Measurements from ENCODE around the gene ANKRD34C.

The ANKRD34C gene

DNA sequence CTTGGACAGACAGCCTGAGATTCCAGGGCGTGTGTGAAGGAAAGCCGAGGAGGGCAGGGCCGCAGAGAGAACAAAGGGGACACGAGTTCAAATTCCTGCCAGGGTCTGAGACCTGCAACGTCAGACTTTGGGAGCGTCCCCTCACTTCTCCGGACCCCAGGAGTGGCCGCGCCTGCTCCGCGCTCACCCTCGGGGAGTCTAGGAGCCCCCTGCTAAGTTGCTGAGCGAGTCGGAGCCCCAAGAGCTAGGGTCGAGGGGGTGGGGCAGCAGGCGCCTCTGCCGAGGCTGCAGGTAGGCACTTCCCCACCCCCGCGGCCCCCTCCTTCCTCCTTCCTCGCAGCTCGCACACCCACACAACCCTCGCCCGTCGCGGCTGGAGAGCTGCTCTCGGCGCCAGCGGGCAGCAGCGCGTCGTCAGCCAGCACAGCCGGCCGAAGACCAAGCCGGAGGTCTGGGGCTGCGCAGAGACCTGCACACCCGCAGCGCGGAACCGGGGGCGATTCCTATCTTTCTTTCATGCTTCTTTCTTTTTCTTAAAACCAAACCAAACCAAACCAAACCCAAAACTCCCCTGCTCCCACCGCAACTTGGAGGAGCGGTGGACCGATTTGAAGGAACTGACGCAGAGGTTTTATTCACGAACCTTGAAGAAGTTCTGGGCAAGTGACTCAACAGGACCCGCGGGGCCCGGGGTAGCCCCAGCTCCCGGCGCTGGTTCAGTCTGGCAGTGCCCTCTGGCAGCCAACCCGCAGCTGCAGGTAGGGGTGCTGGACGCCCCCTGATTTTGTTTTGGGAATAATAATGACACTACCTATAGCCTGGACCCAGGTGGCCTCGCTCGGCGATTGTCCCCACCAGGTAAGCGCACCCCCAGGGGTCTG lies at the start of gene ANKRD34C:
Gene ANKRD34C (plus strand): TSS at position 352 of the 881 bp plus-strand sequence. CDS start 10,563 bp downstream, outside the sequence.
- no peak for DNase-seq (ENCODE audit: insufficient read length, low spot score)
- FAIRE-seq = no peak

- no peak for DNase-seq (ENCODE audit: insufficient read length, low spot score)
- FAIRE-seq = no peak
Measured at GRCh38 chr15:79233236-79233635, 49.3 kb upstream of the ANKRD34C start.

DNA sequence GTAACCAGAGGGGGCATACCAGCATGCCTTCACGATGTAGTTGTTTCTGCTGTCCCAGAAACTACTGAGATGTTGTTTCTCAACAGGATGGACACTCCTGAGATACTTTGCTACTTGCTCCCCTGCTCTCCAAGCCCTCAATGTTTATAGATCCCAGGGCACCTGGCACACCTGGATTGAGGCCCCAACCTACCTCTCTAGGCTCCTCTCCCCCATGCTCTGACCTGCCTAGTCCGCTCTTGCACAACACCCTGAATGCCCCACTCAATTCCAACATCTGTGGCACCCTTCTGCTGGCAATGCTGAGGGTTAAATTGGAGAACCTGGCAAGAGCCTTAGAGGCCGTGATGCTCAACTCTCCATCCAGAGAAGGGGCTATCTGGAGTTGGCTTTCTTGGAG lies 42.5 kb upstream of the ANKRD34C start:
- DNase-seq (ENCODE audit: insufficient read length, low spot score) = no peak
- FAIRE-seq = no peak

GRCh38 chr15:79243723-79244122 lies 38.8 kb upstream of the ANKRD34C start:
- DNase-seq (ENCODE audit: insufficient read length, low spot score) (no peak), FAIRE-seq (no peak)

GRCh38 chr15:79244876-79245275 lies 37.6 kb upstream of the ANKRD34C start:
- no peak for FAIRE-seq
- no peak for DNase-seq (ENCODE audit: insufficient read length, low spot score)

GRCh38 chr15:79248183-79248582 lies 34.3 kb upstream of the ANKRD34C start:
- DNase-seq (ENCODE audit: insufficient read length, low spot score) (no peak), FAIRE-seq (no peak)

DNA sequence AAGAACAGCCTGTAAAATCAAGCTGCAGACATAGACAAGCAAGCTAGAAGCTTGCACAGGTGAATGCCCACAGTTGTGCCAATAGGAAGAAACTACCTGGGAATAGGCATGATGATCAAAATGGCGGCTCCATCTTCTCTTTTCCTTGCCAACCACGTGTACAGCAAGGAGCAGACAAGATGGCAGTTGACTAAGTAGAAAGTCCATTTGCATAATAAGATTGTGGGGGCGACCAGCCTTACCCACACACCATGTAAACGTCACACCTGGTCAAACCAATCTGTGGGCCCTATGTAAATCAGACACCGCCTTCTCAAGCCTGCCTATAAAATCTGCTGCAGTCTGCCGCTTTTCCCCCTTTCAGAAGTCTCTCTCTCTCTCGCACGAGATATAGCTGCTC lies 25.1 kb upstream of the ANKRD34C start:
- no peak for FAIRE-seq
- no peak for DNase-seq (ENCODE audit: insufficient read length, low spot score)

DNA sequence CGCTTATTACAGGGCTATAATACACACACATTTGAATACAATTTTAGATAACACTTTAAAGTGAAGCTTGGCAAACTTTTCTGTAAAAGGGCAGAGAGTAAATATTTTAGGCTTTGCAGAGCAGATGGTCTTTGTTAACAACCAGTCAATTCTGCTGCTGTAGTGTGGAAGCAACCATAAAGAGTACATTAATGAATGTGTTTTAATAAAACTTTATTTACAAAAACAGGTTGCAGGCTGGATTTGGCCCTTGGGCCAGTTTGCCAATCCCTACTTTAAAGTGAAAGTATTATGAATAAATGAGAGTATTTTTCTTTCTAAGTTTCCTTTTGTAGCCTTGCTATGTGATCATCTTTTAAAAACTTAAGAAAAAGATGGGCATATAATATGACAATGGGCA lies 20.7 kb upstream of the ANKRD34C start:
- DNase-seq (ENCODE audit: insufficient read length, low spot score) (no peak), FAIRE-seq (no peak)

DNA sequence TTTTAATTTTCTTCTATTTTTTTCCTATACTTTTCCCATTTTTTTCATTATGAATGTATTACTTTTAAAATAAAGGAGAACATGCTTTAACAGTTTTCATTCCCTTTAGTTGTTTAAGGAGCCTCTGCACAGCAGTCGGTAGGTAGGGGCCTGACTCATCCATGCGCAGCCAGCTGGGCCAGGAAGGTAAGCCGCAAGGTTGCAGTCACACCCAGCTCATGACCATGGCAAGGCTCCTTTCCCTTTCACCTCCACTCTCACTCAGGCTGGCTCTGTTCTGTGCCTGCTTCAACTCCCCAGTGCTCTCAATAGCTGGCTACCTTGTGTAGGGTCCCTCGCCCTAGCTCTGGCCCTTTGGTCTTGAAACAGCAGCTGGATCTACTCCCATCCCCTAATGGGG lies 17.4 kb upstream of the ANKRD34C start:
- FAIRE-seq (no peak), DNase-seq (ENCODE audit: insufficient read length, low spot score) (no peak)

- DNase-seq (ENCODE audit: insufficient read length, low spot score) (no peak), FAIRE-seq (no peak)
Measured at GRCh38 chr15:79265987-79266579, 16.4 kb upstream of the ANKRD34C start.

DNA sequence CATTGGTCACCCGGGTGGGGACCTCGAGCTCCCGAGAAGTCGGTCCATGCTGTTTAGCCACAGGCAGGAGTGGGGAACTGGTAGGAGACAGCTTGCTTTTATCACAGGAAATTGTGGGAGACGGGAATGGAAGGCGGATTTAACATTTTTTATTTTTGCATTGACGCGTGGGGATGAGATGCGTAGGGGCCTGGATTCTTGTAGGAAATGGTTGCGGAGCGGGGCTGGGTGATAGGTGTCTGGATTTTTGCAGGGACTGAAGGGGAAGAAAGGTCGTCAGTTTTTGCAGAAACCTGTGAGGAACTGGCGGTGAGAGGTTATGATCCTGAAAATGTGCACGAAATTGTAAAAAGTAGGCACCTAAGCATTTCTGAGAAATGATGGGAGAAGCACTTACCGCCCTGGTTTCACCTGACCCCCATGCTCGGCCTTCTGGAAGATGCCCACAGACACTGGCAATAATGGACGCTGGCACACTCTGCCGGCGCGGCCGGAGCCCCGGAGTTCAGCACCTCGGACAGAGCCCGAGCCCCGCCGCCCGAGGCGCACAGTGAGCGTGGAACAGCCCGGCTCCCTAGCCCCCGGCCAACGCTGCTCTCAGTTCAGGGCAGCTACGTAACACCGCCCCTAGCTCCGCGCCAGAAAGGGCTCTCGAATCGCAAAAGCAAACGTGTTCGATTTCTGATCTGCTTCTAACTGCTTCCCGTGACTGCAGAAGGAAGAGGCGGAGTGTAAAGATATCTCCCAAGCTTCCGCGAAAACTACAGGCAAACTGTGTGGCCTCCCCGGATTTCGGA lies 928 bp downstream of the ANKRD34C start:
- peak; percentile 28 for DNase-seq (ENCODE audit: insufficient read length, low spot score)
- no peak for FAIRE-seq

GRCh38 chr15:79290642-79291275 lies 8.2 kb downstream of the ANKRD34C start:
- DNase-seq (ENCODE audit: insufficient read length, low spot score) = no peak
- no peak for FAIRE-seq

- DNase-seq (ENCODE audit: insufficient read length, low spot score) (no peak), FAIRE-seq (no peak)
Measured at GRCh38 chr15:79292011-79292410, 9.5 kb downstream of the ANKRD34C start.

DNA sequence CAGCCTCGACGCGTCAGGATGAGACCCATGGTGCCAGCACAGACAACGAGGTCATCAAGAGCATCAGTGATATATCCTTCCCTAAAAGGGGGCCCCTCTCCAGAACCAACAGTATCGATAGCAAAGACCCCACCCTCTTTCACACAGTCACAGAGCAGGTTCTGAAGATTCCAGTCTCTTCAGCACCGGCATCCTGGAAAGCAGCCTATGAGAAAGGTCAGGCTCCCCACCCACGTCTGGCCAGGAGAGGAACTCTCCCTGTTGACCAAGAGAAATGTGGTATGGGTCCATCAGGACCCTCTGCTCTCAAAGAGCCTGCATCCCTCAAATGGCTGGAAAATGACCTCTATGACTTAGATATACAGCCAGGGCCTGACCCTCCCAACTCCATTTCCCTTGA lies 11.6 kb downstream of the ANKRD34C start:
- DNase-seq (ENCODE audit: insufficient read length, low spot score) (no peak), FAIRE-seq (no peak)

DNA sequence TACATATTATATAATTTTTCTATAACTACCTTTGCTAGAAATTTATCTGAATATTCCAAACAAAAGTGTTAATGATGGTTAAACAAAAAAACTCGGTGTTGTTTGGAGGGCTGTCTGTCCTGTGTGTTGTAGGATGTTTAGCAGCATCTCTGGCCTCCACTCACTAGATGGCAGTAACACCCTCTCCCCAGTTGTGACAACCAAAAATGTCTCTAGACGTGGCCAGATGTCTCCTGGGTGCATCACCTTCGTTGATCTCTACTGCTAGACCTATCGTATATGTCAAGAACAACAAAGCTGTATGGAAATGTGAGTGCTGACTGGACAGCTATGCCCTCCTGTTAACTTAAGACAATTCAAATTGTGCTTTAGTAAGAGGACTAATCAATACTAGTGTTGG lies 14.1 kb downstream of the ANKRD34C start:
- DNase-seq (ENCODE audit: insufficient read length, low spot score) (no peak), FAIRE-seq (peak; percentile 31)

DNA sequence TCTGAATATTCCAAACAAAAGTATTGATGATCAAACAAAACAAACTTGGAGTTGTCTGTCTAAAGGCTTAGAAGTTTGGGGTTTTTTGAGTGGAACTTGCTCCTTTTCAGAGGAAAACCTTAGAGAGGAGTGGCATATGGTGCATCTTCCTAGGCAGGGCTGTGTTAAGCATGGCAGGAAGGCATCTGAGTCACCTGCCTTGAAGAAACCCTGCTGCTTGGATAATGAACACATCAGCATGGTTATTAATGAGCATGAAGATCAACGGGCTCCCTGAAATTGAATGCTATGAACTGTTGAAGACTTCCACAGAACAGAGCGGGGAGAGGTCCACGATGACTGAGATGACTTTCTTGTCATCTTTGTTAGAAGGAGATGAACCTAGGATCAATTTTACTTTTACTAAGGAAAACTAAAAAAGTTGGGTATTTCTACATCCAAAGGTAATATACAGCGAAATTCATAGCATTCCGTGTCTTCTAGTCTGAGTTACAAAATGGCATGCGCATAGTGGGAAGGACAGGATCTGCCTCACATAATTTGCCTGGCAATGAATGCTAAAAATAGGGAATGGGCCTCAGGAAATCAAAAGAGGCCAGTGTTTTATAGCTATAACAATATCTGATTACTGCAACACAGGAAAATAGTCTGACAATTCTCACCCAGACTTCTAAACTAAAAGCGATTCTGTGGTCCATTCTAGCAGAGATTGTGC lies 16.8 kb downstream of the ANKRD34C start:
- DNase-seq (ENCODE audit: insufficient read length, low spot score) = no peak
- FAIRE-seq = no peak

DNA sequence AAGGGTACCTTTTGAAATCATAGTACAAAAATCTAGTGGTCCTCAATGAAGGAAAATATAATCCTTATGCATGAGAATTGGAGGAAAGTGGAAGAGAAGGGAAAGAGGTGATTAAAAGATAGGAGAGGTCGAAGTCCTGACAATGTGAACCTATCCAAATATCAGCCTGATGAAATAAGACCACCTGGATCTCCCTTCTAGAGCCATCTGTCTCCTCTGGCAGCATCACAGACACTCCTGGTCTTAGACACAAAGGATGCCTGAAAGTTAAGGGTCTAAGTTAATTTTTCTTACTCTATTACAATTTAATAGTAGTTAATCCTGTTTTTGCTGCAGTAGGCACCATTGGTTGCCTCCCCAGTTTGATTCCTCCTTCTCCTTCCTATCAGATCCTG lies 17.3 kb downstream of the ANKRD34C start:
- DNase-seq (ENCODE audit: insufficient read length, low spot score) (no peak), FAIRE-seq (no peak)

DNA sequence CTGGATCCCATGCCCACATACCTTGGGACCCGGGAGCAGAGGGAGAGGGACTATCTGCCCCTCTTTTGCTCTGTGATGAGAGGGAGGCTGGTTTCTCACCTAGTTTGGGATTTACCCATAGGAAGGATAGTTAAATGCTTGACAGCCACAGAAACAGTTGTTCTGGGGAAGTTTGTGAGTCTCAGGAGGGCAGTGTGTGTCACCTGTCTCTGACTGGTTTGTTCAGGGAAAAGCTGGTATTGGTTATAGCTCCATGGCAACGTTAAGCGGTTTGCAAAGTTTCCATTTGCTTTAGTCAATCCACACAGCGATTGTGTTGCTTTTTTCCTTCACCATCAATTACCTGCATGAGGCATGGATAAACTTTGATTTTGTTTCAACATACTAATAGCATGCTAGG lies 24.7 kb downstream of the ANKRD34C start:
- FAIRE-seq (no peak), DNase-seq (ENCODE audit: insufficient read length, low spot score) (no peak)

- FAIRE-seq = no peak
- no peak for DNase-seq (ENCODE audit: insufficient read length, low spot score)
Measured at GRCh38 chr15:79308874-79309273, 26.4 kb downstream of the ANKRD34C start.

GRCh38 chr15:79310612-79310984 lies 28.1 kb downstream of the ANKRD34C start:
- DNase-seq (ENCODE audit: insufficient read length, low spot score) = no peak
- FAIRE-seq = no peak

Data from GM19239 (cell line).